Stimulated activated naive CD8-positive, alpha-beta T cell treated with anti-CD3 and anti-CD28 coated beads, Interleukin-15, amount 100 ng/mL, for 72 hours (primary cell): ENCODE results near the gene CSK.
"Not testable (repeated sequence)": the region's sequence is repeated elsewhere in the genome, so short reads cannot be mapped to it uniquely, and the experiment has no call there.

Experiments
- ATAC-seq: fragments of 150-1000 bp; cut with Tn5 transposase; 2 replicates; pipeline ENCODE4 v1.10.0; 2021; ENCODE audit warnings: mild to moderate bottlenecking, moderate library complexity
- DNase-seq, 2 donors: peaks; one replicate each; pipeline ENCODE4 v3.0.0; 2021 to 2022
- H3K27ac Mint-ChIP-seq, 2 donors: one replicate each; pipeline ENCODE4 v1.8.0; 2022; ENCODE audit warnings: mild to moderate bottlenecking in 2 of 2, mixed read lengths in 2 of 2, moderate library complexity in 2 of 2
- H3K27me3 Mint-ChIP-seq: one replicate; pipeline ENCODE4 v1.8.0; 2022; ENCODE audit warnings: mixed read lengths
- H3K4me1 Mint-ChIP-seq: one replicate; pipeline ENCODE4 v1.8.0; 2022; ENCODE audit warnings: mild to moderate bottlenecking, mixed read lengths
- H3K4me3 Mint-ChIP-seq, 2 donors: one replicate each; pipeline ENCODE4 v1.8.0; 2022; ENCODE audit warnings: mild to moderate bottlenecking in 2 of 2, mixed read lengths in 2 of 2, moderate library complexity in 1 of 2
- H3K9me3 Mint-ChIP-seq, 2 donors: one replicate each; pipeline ENCODE4 v1.8.0; 2022; ENCODE audit warnings: mixed read lengths in 2 of 2

Gene CSK

GRCh38 chr15:74781431-74782258 lies at the start of gene CSK:
Gene CSK, plus strand, starts transcription at chr15:74782080. Its CDS starts 16,218 bp downstream, at chr15:74798298.
- peak within 1 kb of the TSS; percentile 86 to 98 for H3K4me3 Mint-ChIP-seq
- H3K4me1 Mint-ChIP-seq = peaks cover 80% of the 10 kb centered on the region
- peak within 1 kb of the TSS; percentile 95 to 97 for H3K27ac Mint-ChIP-seq
- DNase-seq (peak; percentile 84 to 87), ATAC-seq (peak; percentile 58)
- no peaks in the 10 kb centered on the region for H3K27me3 Mint-ChIP-seq
- no peaks in the 10 kb centered on the region for H3K9me3 Mint-ChIP-seq

GRCh38 chr15:74732846-74733245 lies 49.0 kb upstream of the CSK start:
- Mint-ChIP-seq H3K9me3 (peaks cover 11 to 19% of the 10 kb centered on the region in 2 donors), H3K4me3 (no peak overlapping the region), H3K4me1 (peaks cover 18% of the 10 kb centered on the region), H3K27me3 (peaks cover 36% of the 10 kb centered on the region), H3K27ac (no peak overlapping the region)
- ATAC-seq (no peak), DNase-seq (no peak)

- H3K27ac Mint-ChIP-seq = no peak overlapping the region
- peaks cover 16 to 23% of the 10 kb centered on the region in 2 donors for H3K9me3 Mint-ChIP-seq
- no peak overlapping the region for H3K4me3 Mint-ChIP-seq
- DNase-seq (no peak), ATAC-seq (no peak)
- H3K4me1 Mint-ChIP-seq = peaks cover 22% of the 10 kb centered on the region
- H3K27me3 Mint-ChIP-seq = peaks cover 36% of the 10 kb centered on the region
Observed at GRCh38 chr15:74733269-74733668, 48.6 kb upstream of the CSK start.

GRCh38 chr15:74735305-74735704 lies 46.6 kb upstream of the CSK start:
- H3K4me3 Mint-ChIP-seq = no peak overlapping the region
- peaks cover 17 to 25% of the 10 kb centered on the region in 2 donors for H3K9me3 Mint-ChIP-seq
- DNase-seq (no peak), ATAC-seq (no peak)
- peaks cover 39% of the 10 kb centered on the region for H3K27me3 Mint-ChIP-seq
- peaks cover 24% of the 10 kb centered on the region for H3K4me1 Mint-ChIP-seq
- no peak overlapping the region for H3K27ac Mint-ChIP-seq

- Mint-ChIP-seq H3K9me3 (peaks cover 23 to 37% of the 10 kb centered on the region in 2 donors), H3K27ac (peak overlapping the region in 1 of 2 donors; percentile 49), H3K4me1 (peaks cover 15% of the 10 kb centered on the region), H3K27me3 (peaks cover 50% of the 10 kb centered on the region)
- ATAC-seq, H3K4me3 Mint-ChIP-seq, DNase-seq: not testable (repeated sequence)
Observed at GRCh38 chr15:74738239-74738638, 43.6 kb upstream of the CSK start.

GRCh38 chr15:74742422-74742821 lies 39.5 kb upstream of the CSK start:
- DNase-seq = no peak
- H3K4me3 Mint-ChIP-seq = no peak overlapping the region
- H3K27ac Mint-ChIP-seq = no peak overlapping the region
- peaks cover 28% of the 10 kb centered on the region for H3K27me3 Mint-ChIP-seq
- peaks cover 16 to 23% of the 10 kb centered on the region in 2 donors for H3K9me3 Mint-ChIP-seq
- ATAC-seq = no peak
- peaks cover 17% of the 10 kb centered on the region for H3K4me1 Mint-ChIP-seq

GRCh38 chr15:74746389-74746788 lies 35.5 kb upstream of the CSK start:
- Mint-ChIP-seq H3K9me3 (peaks cover 6 to 12% of the 10 kb centered on the region in 2 donors), H3K27me3 (peaks cover 14% of the 10 kb centered on the region), H3K4me1 (peaks cover 7% of the 10 kb centered on the region), H3K4me3 (no peak overlapping the region), H3K27ac (no peak overlapping the region)
- DNase-seq (no peak), ATAC-seq (no peak)

GRCh38 chr15:74748322-74748946 lies 33.4 kb upstream of the CSK start, which contains the start of gene CYP1A2:
Gene CYP1A2, plus strand, starts transcription at chr15:74748845. Its CDS starts 894 bp downstream, at chr15:74749739.
- peaks cover 16% of the 10 kb centered on the region for H3K4me1 Mint-ChIP-seq
- H3K27ac Mint-ChIP-seq = no peak within 1 kb of the TSS
- H3K4me3 Mint-ChIP-seq = no peak within 1 kb of the TSS
- no peaks in the 10 kb centered on the region for H3K27me3 Mint-ChIP-seq
- no peaks in the 10 kb centered on the region for H3K9me3 Mint-ChIP-seq
- no peak for ATAC-seq
- DNase-seq = no peak

GRCh38 chr15:74749832-74750231 lies 32.0 kb upstream of the CSK start:
- DNase-seq (no peak), ATAC-seq (no peak)
- Mint-ChIP-seq H3K4me3 (no peak overlapping the region), H3K27me3 (no peaks in the 10 kb centered on the region), H3K4me1 (peaks cover 16% of the 10 kb centered on the region), H3K9me3 (no peaks in the 10 kb centered on the region), H3K27ac (no peak overlapping the region)

- Mint-ChIP-seq H3K4me1 (peaks cover 16% of the 10 kb centered on the region), H3K4me3 (no peak overlapping the region), H3K9me3 (no peaks in the 10 kb centered on the region), H3K27me3 (no peaks in the 10 kb centered on the region), H3K27ac (no peak overlapping the region)
- DNase-seq (no peak), ATAC-seq (no peak)
Observed at GRCh38 chr15:74750751-74751150, 31.1 kb upstream of the CSK start.

- Mint-ChIP-seq H3K4me3 (no peak overlapping the region), H3K27me3 (no peaks in the 10 kb centered on the region), H3K27ac (peak overlapping the region in 1 of 2 donors; percentile 19), H3K9me3 (no peaks in the 10 kb centered on the region), H3K4me1 (peaks cover 9% of the 10 kb centered on the region)
- DNase-seq = no peak
- no peak for ATAC-seq
Observed at GRCh38 chr15:74752011-74752410, 29.9 kb upstream of the CSK start.

- Mint-ChIP-seq H3K4me3 (no peak overlapping the region), H3K9me3 (no peaks in the 10 kb centered on the region), H3K27me3 (no peaks in the 10 kb centered on the region), H3K4me1 (peaks cover 9% of the 10 kb centered on the region), H3K27ac (peak overlapping the region in 1 of 2 donors; percentile 56)
- ATAC-seq (no peak), DNase-seq (no peak)
Observed at GRCh38 chr15:74752531-74752930, 29.3 kb upstream of the CSK start.

GRCh38 chr15:74754593-74755215 lies 27.2 kb upstream of the CSK start:
- no peaks in the 10 kb centered on the region for H3K27me3 Mint-ChIP-seq
- DNase-seq = no peak
- no peak overlapping the region for H3K27ac Mint-ChIP-seq
- H3K9me3 Mint-ChIP-seq = no peaks in the 10 kb centered on the region
- H3K4me3 Mint-ChIP-seq = no peak overlapping the region
- no peak for ATAC-seq
- peaks cover 15% of the 10 kb centered on the region for H3K4me1 Mint-ChIP-seq

- no peak for DNase-seq
- Mint-ChIP-seq H3K27ac (no peak overlapping the region), H3K27me3 (no peaks in the 10 kb centered on the region), H3K9me3 (no peaks in the 10 kb centered on the region), H3K4me3 (no peak overlapping the region), H3K4me1 (peaks cover 37% of the 10 kb centered on the region)
- ATAC-seq = no peak
Observed at GRCh38 chr15:74758736-74759135, 23.1 kb upstream of the CSK start.

GRCh38 chr15:74762791-74763150 lies 19.1 kb upstream of the CSK start:
- peak overlapping the region; percentile 93 to 97 for H3K27ac Mint-ChIP-seq

GRCh38 chr15:74763416-74763815 lies 18.5 kb upstream of the CSK start:
- H3K27ac Mint-ChIP-seq = peak overlapping the region; percentile 15 to 93
- no peaks in the 10 kb centered on the region for H3K9me3 Mint-ChIP-seq
- ATAC-seq (no peak), DNase-seq (no peak)
- H3K4me1 Mint-ChIP-seq = peaks cover 39% of the 10 kb centered on the region
- no peak overlapping the region for H3K4me3 Mint-ChIP-seq
- H3K27me3 Mint-ChIP-seq = no peaks in the 10 kb centered on the region

More at GRCh38 chr15:74762791-74763150, 19.1 kb upstream of the CSK start:
- no peaks in the 10 kb centered on the region for H3K27me3 Mint-ChIP-seq
- peaks cover 37% of the 10 kb centered on the region for H3K4me1 Mint-ChIP-seq
- ATAC-seq (peak; percentile 21), DNase-seq (no peak)
- no peaks in the 10 kb centered on the region for H3K9me3 Mint-ChIP-seq
- peak overlapping the region; percentile 20 to 51 for H3K4me3 Mint-ChIP-seq
